ENCODE data around the gene PCNX3.
"Not testable (repeated sequence)": the region's sequence is repeated elsewhere in the genome, so short reads cannot be mapped to it uniquely, and the experiment has no call there.

The PCNX3 gene

GRCh38 chr11:65620666-65621065 lies 5.1 kb downstream of the PCNX3 start:
- DNase-seq (ENCODE audit: low spot score): no peak

DNA sequence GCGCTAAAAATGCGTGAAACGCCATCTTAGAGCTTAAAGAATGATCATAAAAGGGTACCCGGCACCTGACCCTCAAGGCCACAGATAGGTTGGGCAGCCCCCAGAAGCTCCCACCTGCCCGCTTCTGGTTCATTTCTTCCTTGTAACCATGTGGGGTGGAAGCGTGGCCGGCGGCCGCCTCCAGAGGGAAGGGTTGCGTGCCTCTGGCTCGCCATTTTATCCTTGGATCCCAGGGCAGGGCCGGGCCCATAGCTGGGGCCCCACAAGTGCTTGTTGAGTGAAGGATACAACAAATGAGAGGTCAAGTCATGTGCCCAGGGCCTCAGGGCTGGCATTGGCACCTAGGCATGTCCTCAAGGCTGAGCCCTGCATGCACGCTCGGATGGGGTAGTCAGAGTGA lies 5.9 kb downstream of the PCNX3 start:
- DNase-seq (ENCODE audit: low spot score): no peak

- no peak for DNase-seq (ENCODE audit: low spot score)
These were observed 6.4 kb downstream of the PCNX3 start for GRCh38 chr11:65622011-65622410.

- no peak for DNase-seq (ENCODE audit: low spot score)
These were observed 7.6 kb downstream of the PCNX3 start for GRCh38 chr11:65623177-65623576.

DNA sequence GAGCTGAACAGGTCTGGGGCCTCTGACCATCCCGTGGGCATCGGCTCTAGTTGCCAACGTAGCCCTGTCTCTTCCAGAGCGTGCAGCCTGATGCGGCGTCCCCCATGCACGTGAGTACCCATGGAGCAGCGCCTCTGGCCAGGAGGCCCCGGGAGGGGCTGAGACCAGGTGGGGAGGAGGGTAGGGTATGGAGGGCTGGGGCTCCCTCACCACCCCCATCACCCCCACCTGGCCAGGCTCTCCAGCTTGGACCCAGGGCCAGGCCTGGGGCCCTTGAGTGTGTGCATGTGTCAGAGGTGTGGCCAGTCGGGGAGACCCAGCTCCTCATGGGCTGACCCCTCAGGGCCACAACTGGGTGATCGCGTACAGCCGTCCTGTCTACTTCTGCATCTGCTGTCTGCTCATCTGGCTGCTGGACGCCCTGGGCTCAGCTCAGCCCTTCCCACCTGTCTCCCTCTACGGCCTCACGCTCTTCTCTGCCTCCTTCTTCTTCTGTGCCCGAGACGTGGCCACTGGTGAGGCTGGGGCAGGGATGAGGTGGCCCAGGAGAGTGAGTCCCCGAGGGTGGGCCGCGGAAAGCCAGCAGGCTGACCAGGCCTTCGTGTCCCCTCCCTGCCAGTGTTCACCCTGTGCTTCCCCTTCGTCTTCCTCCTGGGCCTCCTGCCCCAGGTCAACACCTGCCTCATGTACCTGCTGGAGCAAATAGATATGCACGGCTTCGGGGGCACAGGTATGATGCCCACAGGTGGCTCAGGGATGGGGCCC lies 8.5 kb downstream of the PCNX3 start:
- DNase-seq (ENCODE audit: low spot score): no peak

GRCh38 chr11:65624931-65625627 lies 9.5 kb downstream of the PCNX3 start:
- no peak for DNase-seq (ENCODE audit: low spot score)

- no peak for DNase-seq (ENCODE audit: low spot score)
These were observed 10.2 kb downstream of the PCNX3 start for GRCh38 chr11:65625628-65626342.

DNA sequence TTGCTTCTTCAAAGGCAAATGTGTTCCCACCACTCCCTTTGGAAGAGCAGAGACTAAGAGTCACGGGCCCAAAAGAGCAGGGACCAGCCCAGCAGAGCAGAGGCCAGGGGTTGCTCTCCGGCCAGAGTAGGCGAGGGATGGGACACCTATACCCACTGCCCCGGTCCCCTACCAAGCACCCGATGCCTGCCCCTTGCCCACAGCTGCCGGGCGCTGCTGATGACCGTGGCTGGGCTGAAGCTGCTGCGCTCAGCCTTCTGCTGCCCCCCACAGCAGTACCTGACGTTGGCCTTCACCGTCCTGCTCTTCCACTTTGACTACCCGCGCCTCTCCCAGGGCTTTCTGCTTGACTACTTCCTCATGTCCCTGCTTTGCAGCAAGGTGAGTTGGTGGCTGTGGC lies 11.6 kb downstream of the PCNX3 start:
- DNase-seq (ENCODE audit: low spot score): no peak

DNA sequence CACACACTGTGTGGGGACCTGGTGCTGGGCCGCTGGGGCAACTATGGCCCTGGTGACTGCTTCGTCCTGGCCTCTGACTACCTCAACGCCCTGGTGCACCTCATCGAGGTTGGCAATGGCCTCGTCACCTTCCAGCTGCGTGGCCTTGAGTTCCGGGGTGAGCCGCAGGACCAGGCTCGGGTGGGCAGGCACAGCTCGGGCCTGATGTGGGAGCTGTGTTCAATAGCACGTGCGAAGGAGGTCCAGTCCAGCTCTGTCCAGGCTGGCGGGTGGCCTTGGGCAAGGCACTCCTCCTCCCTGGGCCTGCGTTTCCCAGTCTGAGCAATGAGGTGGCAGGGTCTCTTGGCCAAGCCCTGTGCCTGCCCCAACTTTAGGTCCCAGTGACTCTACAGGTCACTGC lies 14.0 kb downstream of the PCNX3 start:
- no peak for DNase-seq (ENCODE audit: low spot score)

DNA sequence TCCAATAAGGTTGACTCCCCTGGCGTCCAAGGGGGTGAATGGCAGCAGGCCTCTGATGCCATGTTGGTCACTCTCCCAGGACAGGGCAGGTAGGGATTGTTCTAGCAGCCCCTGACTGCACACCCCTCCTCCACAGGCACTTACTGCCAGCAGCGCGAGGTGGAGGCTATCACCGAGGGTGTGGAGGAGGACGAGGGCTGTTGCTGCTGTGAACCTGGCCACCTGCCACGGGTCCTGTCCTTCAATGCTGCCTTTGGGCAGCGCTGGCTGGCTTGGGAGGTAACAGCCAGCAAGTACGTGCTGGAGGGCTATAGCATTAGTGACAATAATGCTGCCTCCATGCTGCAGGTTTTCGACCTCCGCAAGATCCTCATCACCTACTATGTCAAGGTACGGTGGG lies 14.6 kb downstream of the PCNX3 start:
- DNase-seq (ENCODE audit: low spot score): no peak

DNA sequence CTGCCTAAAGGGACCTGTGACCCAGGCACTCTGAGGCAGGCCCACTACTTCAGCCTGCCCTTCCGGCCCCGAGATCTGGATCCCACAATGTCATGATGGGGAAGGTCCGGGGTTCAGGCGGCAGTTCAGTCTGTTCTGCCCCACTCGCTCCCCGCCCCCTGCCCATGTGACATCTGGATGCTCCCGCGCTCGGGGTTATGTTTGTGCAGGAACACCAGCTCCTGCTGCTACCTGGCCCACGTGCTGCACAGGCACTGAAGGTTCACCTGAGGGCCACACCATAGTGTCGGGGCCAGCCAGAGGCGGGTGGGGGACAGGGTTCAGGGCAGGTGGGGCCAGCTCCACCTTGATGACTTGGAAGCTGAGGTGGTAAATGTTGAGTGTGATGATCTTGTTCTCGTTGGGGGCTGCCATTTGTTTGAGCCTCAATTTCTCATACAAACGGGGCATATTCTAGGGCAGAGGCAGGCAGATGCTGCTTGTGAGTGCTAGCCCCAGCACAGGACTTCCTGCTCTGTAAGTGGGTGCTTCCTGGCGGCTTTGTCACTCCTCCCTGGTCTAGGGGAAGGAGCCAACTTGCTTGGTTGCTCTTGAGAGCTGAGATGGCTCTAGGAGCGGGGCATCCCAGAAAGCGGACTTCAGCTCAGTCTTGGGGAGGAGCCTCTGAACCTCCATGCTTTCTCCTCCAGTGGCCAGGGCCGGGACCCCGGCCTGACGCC lies 18.0 kb downstream of the PCNX3 start:
- DNase-seq (ENCODE audit: low spot score): no peak

GRCh38 chr11:65634109-65634436 lies 18.5 kb downstream of the PCNX3 start:
- DNase-seq (ENCODE audit: low spot score): no peak

DNA sequence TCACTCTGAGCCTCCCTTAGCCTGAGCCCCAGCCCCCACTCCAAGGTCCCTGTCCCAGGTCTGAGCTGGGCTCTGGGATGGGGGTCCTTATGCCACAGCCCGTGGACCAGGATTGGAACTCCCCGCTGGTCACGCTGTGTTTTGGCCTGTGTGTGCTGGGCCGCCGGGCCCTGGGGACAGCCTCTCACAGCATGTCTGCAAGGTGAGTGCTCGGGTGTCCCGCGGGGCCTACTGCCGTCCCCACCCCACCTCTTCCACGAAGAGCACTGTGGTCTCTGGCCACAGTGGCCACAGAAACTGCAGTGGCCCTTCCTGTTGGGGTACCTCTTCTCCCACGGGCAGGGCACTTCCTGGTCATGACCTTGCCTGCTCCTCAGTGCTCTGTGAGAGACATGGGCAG lies 18.9 kb downstream of the PCNX3 start:
- DNase-seq (ENCODE audit: low spot score): no peak

DNA sequence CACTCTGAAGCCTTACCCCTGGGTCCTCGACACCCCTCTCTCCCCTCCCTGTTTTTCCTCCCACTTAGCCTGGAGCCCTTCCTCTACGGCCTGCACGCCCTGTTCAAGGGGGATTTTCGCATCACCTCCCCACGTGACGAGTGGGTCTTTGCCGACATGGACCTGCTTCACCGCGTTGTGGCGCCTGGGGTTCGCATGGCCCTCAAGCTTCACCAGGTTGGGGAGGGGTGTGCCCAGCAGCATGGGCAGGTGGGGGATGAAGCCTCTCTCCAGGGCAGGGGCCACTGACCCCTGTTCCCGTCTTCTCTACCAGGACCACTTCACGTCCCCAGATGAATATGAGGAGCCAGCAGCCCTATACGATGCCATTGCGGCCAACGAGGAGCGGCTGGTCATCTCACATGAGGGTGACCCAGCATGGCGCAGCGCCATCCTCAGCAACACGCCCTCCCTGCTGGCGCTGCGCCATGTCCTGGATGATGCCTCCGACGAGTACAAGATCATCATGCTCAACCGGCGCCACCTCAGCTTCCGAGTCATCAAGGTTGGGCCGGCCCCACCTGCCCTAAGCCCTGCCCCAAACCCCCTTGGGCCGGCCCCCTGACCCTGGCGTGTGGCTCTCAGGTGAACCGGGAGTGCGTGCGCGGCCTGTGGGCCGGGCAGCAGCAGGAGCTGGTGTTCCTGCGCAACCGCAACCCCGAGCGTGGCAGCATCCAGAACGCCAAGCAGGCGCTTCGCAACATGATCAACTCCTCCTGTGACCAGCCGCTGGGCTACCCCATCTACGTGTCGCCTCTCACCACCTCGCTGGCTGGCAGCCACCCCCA lies 19.5 kb downstream of the PCNX3 start:
- no peak for DNase-seq (ENCODE audit: low spot score)

DNA sequence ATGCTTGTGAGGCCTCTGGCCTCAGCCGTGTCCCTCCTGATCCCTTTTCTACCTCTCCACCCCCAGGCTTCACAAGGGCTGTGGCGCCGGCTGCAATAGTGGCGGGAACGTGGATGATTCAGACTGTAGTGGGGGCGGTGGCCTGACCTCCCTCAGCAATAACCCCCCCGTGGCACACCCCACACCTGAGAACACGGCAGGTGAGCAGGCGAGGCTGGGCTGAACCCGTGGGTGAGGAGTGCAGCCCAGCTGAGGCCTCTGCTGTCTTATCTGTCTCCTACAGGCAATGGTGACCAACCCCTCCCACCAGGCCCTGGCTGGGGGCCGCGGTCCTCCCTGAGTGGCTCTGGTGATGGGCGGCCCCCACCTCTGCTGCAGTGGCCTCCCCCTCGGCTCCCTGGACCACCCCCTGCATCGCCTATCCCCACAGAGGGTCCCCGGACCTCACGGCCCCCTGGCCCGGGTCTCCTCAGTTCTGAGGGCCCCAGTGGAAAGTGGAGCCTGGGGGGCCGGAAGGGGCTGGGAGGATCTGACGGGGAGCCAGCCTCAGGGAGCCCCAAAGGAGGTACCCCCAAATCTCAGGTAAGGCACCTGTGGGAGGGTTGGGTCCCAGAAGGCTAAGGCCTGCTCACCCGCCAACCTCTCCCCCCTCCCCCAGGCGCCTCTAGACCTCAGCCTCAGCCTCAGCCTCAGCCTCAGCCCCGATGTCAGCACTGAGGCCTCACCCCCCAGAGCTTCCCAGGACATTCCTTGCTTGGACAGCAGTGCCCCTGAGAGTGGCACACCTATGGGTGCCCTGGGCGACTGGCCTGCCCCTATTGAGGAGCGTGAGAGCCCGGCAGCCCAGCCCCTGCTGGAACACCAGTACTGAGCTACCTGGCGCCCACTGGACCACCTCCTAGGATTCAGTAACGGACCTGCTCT lies 20.8 kb downstream of the PCNX3 start:
- DNase-seq (ENCODE audit: low spot score): no peak

GRCh38 chr11:65637032-65637557 lies 21.5 kb downstream of the PCNX3 start:
- DNase-seq (ENCODE audit: low spot score): no peak

- DNase-seq (ENCODE audit: low spot score): peak; percentile 63
These were observed 22.3 kb downstream of the PCNX3 start, which contains the start of gene SIPA1 for GRCh38 chr11:65637794-65638419. SIPA1 (plus strand) TSS chr11:65638101; CDS start chr11:65640922, 2,821 bp downstream.

- not testable (repeated sequence) for DNase-seq (ENCODE audit: low spot score)
These were observed 23.6 kb downstream of the PCNX3 start for GRCh38 chr11:65639228-65639597.

DNA sequence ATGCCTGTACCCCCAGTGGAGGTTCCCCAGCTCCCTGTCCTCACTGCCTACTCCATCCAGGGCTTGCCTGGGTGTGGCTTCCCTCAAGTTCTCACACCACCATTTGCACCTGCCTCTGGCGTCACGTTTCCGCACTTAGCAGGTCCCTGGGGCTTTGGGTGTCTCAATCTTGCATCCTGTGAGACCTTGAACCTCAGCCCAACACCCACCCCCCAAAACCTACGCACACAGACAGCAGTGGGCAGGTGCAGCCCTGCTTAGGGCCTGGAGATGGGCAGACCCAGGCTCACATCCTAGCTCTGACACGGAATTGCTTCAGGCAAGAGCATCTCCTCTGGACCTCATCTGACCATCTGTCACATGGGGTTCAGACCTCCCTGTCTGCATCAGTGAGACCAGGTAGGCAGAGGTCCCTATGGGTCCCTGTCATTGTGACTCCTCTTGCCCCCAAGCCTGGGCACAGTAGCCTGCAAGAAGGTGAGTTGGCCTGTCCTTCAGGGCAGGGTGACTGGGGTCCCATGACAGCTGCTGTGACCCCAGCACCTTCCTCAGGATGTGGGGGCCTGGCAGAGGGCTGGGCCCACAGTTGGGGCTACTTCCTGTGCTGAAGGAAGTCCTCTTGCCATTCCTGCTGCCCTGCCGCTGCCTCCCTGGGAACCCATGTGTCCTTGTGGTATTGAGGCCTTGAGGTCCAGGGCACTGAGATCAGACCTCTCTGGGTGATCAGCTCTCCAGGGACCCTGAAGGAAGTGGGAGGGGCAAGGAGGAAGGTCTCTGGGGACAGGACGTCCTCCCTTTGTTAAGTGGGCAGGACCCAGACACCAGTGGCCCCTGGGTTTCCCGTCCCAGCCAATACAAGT lies 24.3 kb downstream of the PCNX3 start:
- no peak for DNase-seq (ENCODE audit: low spot score)

Measured in COLO829 (cell line).